HG02798 (cell line): ENCODE results near the gene DHRSX.

Source experiments
- ATAC-seq: cut with Tn5 transposase; IDR thresholded peaks from one replicate; pipeline ENCODE4 v1.9.1; 2021; ENCODE audit warnings: mild to moderate bottlenecking; ENCODE audit not compliant: unreplicated experiment, poor library complexity

Gene DHRSX

DNA sequence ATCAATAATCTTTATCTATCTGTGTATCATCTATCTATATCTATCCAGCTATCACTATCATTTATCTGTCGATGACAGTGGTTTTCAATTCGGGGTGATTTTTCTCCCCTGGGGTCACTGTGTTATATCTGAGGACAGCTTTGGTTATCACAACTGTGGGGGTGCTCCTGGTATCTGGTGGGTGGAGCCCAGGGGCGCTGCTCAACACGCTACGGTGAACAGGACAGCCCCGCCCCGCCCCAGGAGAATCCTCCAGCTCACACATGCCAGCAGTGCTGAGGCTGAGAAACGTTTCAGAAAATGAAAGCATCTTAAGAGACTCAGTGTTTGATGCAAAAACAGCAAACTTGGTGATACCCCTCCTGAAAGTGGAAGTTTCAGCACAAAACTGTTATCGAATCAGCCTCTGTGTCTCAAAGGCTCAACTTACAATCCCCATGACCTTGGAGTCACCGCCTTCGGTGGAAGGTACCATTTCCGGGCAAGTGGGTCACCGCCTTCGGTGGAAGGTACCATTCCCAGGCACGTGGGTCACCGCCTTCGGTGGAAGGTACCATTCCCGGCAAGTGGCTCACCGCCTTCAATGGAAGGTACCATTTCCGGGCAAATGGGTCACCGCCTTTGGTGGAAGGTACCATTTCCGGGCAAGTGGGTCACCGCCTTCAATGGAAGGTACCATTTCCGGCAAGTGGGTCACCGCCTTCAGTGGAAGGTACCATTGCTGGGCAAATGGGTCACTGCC, 315.3 kb downstream of the DHRSX start:
- no peak for ATAC-seq

DNA sequence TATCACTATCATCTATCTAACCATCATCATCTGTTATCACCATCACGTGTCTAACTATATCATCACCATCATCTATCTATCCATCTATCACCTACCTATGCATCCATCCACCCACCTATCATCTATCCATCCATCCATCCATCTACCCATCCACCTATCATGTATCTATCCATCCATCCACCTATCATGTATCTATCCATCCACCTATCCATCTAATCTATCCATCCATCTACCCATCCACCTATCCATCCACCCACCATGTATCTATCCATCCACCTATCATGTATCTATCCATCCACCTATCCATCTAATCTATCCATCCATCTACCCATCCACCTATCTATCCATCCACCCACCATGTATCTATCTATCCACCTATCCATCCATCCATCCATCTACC, 316.7 kb downstream of the DHRSX start:
- ATAC-seq: no peak

DNA sequence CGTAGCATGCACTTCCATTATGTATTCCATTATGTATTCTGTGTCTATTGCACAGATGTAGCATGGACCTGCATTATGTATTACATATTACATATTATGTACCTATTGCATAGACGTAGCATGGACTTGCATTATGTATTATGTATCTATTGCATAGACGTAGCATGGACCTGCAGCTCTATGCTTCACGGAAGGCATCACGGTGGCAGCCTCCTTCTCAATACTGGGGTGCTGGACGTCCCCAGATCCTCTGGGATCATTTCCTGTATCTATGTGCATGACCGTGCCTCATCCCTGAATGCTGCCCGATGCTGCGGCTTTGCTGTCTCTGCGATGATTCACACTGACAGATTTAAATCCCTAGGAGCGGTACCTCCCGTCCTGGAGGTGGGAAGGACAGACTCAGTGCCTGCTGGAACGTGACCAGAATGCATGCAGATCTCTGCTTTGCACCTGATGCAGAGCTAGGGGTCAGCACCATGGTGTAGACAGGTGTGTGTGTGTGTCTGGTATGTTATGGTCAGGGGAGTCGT, 317.5 kb downstream of the DHRSX start:
- ATAC-seq: no peak

DNA sequence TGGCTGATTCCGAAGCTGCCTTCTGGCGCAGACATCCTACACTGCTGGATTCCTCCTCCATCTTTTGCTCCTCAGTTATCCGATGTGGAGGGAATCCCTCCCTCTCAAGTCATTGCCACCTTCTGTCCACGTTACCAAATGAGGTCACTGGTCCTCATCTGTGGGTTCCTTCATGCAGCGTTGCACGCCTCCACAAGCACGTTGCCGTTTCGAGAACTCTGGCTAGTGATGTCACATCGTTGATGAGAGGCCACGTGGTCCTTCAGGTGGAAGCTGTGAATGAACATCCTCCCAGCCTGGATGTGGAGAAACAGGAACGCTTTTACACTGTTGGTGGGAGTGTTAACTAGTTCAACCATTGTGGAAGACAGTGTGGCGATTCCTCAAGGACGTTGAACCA, 323.2 kb downstream of the DHRSX start:
- no peak for ATAC-seq

DNA sequence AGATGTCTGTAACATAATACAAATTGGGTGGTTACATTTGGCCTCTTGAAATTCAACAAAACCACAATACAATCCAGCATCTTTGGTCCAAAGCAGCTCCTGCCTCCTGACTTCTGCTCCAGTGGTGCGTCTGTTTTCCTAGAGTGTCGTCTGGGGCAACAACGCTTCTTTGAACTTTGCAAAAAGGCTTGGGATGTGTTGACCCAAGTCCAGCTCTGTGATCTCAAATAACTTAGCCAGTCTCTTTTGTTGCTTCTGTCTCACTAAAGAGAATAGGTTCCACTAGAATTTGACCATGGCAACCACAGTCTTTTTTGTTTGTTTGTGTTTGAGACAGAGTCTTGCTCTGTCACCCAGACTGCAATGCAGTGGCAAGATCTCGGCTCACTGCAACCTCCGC, 324.0 kb downstream of the DHRSX start:
- no peak for ATAC-seq

DNA sequence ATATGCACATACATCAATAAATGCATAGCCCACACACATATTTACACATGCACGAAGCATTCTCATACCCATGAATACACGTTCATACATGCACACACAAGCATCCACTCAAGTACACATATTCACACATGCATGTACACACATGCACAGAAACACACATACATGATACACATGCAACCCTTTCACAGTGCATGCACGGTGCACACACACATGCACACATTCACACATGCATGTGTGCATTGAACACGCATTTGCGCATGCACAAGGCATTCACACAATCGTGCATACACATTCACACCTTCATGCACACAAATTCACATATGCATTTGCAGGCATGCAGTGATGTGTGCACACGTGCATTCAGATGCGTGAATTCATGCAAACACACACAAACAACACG, 324.5 kb downstream of the DHRSX start:
- no peak for ATAC-seq

DNA sequence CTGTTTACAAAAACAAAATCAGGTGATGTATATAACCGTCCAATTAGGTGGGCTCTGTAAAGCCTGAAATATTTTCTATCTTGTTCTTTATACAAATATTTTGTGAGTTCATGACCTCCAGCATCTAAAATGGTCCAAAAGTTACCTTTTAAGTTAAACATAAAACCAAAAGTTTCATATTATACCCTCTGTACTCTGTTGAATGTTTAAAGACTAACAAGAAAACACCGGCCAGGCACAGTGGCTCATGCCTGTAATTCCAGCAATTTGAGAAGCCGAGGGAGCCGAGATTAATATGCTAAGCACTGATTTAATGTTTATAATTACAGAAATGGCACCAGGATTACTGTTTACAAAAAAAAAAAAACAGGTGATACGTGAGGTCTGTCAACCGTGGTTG, 328.4 kb downstream of the DHRSX start:
- no peak for ATAC-seq
